ENCODE data around the gene MCMBP. TPM values are rescaled to one million over a fixed set of nuclear protein-coding genes. Genes with fewer than 3 reads are reported as not detected.
A peak's percentile ranks its signal among the peaks of the same experiment; 100 is the strongest.
"Not testable (repeated sequence)": the region's sequence is repeated elsewhere in the genome, so short reads cannot be mapped to it uniquely, and the experiment has no call there.

Gene MCMBP
- total and polyA plus RNA-seq, 5 experiments from 2014 or later = 44.6 to 58.2 (median 50.9) TPM

- DNase-seq, H3K9me3 Mint-ChIP-seq, ATAC-seq, H3K27me3 Mint-ChIP-seq, POLR2A ChIA-PET: not testable (repeated sequence)
- H3K4me3 Mint-ChIP-seq = peak overlapping the region in 7 of 10 donors; percentile 6 to 57 (median 38)
- H3K27ac Mint-ChIP-seq = peak overlapping the region in 1 of 10 donors; percentile 43
- H3K36me3 Mint-ChIP-seq = peaks cover 4 to 10% (median 9%) of the 10 kb centered on the region in 3 donors
- H3K4me1 Mint-ChIP-seq = peaks cover 24 to 71% (median 61%) of the 10 kb centered on the region in 4 donors
Measured at GRCh38 chr10:119869398-119869797, 3.2 kb downstream of the MCMBP start.

GRCh38 chr10:119867317-119867716 is 5.3 kb downstream of the MCMBP start:
- peaks cover 0 to 16% (median 7%) of the 10 kb centered on the region in 9 donors for H3K9me3 Mint-ChIP-seq
- H3K36me3 Mint-ChIP-seq = peaks cover 11 to 14% (median 12%) of the 10 kb centered on the region in 3 donors
- H3K4me1 Mint-ChIP-seq = peaks cover 20 to 71% (median 62%) of the 10 kb centered on the region in 4 donors
- DNase-seq (no peak), ATAC-seq (no peak)
- H3K27ac Mint-ChIP-seq = peak overlapping the region in 1 of 10 donors; percentile 51
- peak overlapping the region in 1 of 10 donors; percentile 37 for H3K4me3 Mint-ChIP-seq
- no peaks in the 10 kb centered on the region for H3K27me3 Mint-ChIP-seq
- POLR2A ChIA-PET = interaction anchor here (1.0 kb wide), 1 partner anchor 142 kb away, joined by 3 read pairs; the partner anchor contains the start of gene INPP5F

GRCh38 chr10:119865699-119866240 is 6.9 kb downstream of the MCMBP start:
- Mint-ChIP-seq H3K36me3 (peaks cover 11 to 14% (median 12%) of the 10 kb centered on the region in 3 donors), H3K27me3 (no peaks in the 10 kb centered on the region), H3K4me3 (no peak overlapping the region), H3K9me3 (peaks cover 0 to 16% (median 7%) of the 10 kb centered on the region in 9 donors), H3K4me1 (peaks cover 17 to 71% (median 66%) of the 10 kb centered on the region in 4 donors), H3K27ac (peak overlapping the region in 2 of 10 donors; percentile 38 to 65)
- ATAC-seq (no peak), DNase-seq (no peak)
- POLR2A ChIA-PET = no interaction called here

- no peak overlapping the region for H3K4me3 Mint-ChIP-seq
- ATAC-seq (no peak), DNase-seq (no peak)
- peaks cover 0 to 16% (median 7%) of the 10 kb centered on the region in 9 donors for H3K9me3 Mint-ChIP-seq
- peak overlapping the region in 5 of 10 donors; percentile 16 to 83 (median 57) for H3K27ac Mint-ChIP-seq
- peaks cover 11 to 16% (median 14%) of the 10 kb centered on the region in 3 donors for H3K36me3 Mint-ChIP-seq
- POLR2A ChIA-PET = interaction anchor here (1.3 kb wide), 1 partner anchor 9 kb away, joined by 5 read pairs; the partner anchor contains the start of gene MCMBP
- H3K4me1 Mint-ChIP-seq = peaks cover 21 to 70% (median 67%) of the 10 kb centered on the region in 4 donors
- no peaks in the 10 kb centered on the region for H3K27me3 Mint-ChIP-seq
Measured at GRCh38 chr10:119863951-119864565, 8.6 kb downstream of the MCMBP start.

GRCh38 chr10:119862524-119862923 is 10.1 kb downstream of the MCMBP start:
- POLR2A ChIA-PET = interaction anchor here (0.9 kb wide), 1 partner anchor 10 kb away, joined by 3 read pairs; the partner anchor contains the start of gene MCMBP
- peaks cover 0 to 16% (median 7%) of the 10 kb centered on the region in 9 donors for H3K9me3 Mint-ChIP-seq

GRCh38 chr10:119860866-119861607 is 11.6 kb downstream of the MCMBP start:
- peaks cover 13 to 49% (median 45%) of the 10 kb centered on the region in 4 donors for H3K4me1 Mint-ChIP-seq

More at GRCh38 chr10:119862524-119862923, 10.1 kb downstream of the MCMBP start:
- Mint-ChIP-seq H3K27me3 (no peaks in the 10 kb centered on the region), H3K27ac (peak overlapping the region in 1 of 10 donors; percentile 37), H3K36me3 (peaks cover 11 to 26% (median 14%) of the 10 kb centered on the region in 3 donors), H3K4me3 (no peak overlapping the region), H3K4me1 (peaks cover 17 to 56% (median 54%) of the 10 kb centered on the region in 4 donors)
- DNase-seq = no peak
- no peak for ATAC-seq

GRCh38 chr10:119859420-119860258 is 13.0 kb downstream of the MCMBP start:
- Mint-ChIP-seq H3K4me1 (peaks cover 14 to 35% (median 35%) of the 10 kb centered on the region in 4 donors), H3K27ac (peak overlapping the region in 7 of 10 donors; percentile 14 to 81 (median 54)), H3K4me3 (no peak overlapping the region), H3K36me3 (peaks cover 9 to 40% (median 14%) of the 10 kb centered on the region in 3 donors), H3K27me3 (no peaks in the 10 kb centered on the region), H3K9me3 (peaks cover 0 to 11% (median 5%) of the 10 kb centered on the region in 9 donors)
- ATAC-seq = peak; percentile 65 to 66
- POLR2A ChIA-PET = interaction anchor here (1.0 to 1.5 kb wide), 2 partner anchors 13 to 134 kb away, joined by 4 to 5 read pairs; partner anchors contain the start of genes INPP5F and MCMBP
- peak in 3 of 10 donors; percentile 44 to 59 (median 54) for DNase-seq

More at GRCh38 chr10:119860866-119861607, 11.6 kb downstream of the MCMBP start:
- no peaks in the 10 kb centered on the region for H3K27me3 Mint-ChIP-seq
- H3K4me3 Mint-ChIP-seq = no peak overlapping the region
- no peak for DNase-seq
- peaks cover 0 to 16% (median 7%) of the 10 kb centered on the region in 9 donors for H3K9me3 Mint-ChIP-seq
- no peak for ATAC-seq
- H3K36me3 Mint-ChIP-seq = peaks cover 11 to 34% (median 17%) of the 10 kb centered on the region in 3 donors
- POLR2A ChIA-PET = interaction anchor here (1.5 kb wide), 1 partner anchor 12 kb away, joined by 5 read pairs; the partner anchor contains the start of gene MCMBP
- peak overlapping the region in 6 of 10 donors; percentile 10 to 45 (median 26) for H3K27ac Mint-ChIP-seq

GRCh38 chr10:119858063-119858462 is 14.6 kb downstream of the MCMBP start:
- POLR2A ChIA-PET = interaction anchor here (0.9 kb wide), 1 partner anchor 15 kb away, joined by 4 read pairs; the partner anchor contains the start of gene MCMBP

GRCh38 chr10:119853574-119853973 is 19.1 kb downstream of the MCMBP start:
- ATAC-seq = no peak
- Mint-ChIP-seq H3K27ac (peak overlapping the region in 1 of 10 donors; percentile 74), H3K4me3 (no peak overlapping the region), H3K4me1 (peaks cover 0 to 4% (median 0%) of the 10 kb centered on the region in 4 donors), H3K27me3 (no peaks in the 10 kb centered on the region), H3K36me3 (peaks cover 0 to 78% (median 24%) of the 10 kb centered on the region in 3 donors), H3K9me3 (no peaks in the 10 kb centered on the region)
- DNase-seq = no peak
- POLR2A ChIA-PET = interaction anchor here (0.7 kb wide), 2 partner anchors 8 to 170 kb away, joined by 3 read pairs; no protein-coding TSS in a partner anchor

More at GRCh38 chr10:119858063-119858462, 14.6 kb downstream of the MCMBP start:
- no peaks in the 10 kb centered on the region for H3K9me3 Mint-ChIP-seq
- DNase-seq (no peak), ATAC-seq (no peak)
- peaks cover 12 to 31% (median 28%) of the 10 kb centered on the region in 4 donors for H3K4me1 Mint-ChIP-seq
- H3K4me3 Mint-ChIP-seq = no peak overlapping the region
- no peaks in the 10 kb centered on the region for H3K27me3 Mint-ChIP-seq
- peaks cover 0 to 48% (median 11%) of the 10 kb centered on the region in 3 donors for H3K36me3 Mint-ChIP-seq
- no peak overlapping the region for H3K27ac Mint-ChIP-seq

- POLR2A ChIA-PET = no interaction called here
- H3K27ac Mint-ChIP-seq = peak overlapping the region in 1 of 10 donors; percentile 29
- H3K36me3 Mint-ChIP-seq = peaks cover 0 to 81% (median 24%) of the 10 kb centered on the region in 3 donors
- peaks cover 0 to 4% (median 0%) of the 10 kb centered on the region in 4 donors for H3K4me1 Mint-ChIP-seq
- ATAC-seq (no peak), DNase-seq (no peak)
- no peaks in the 10 kb centered on the region for H3K27me3 Mint-ChIP-seq
- no peaks in the 10 kb centered on the region for H3K9me3 Mint-ChIP-seq
- no peak overlapping the region for H3K4me3 Mint-ChIP-seq
Measured at GRCh38 chr10:119852822-119853221, 19.8 kb downstream of the MCMBP start.

- POLR2A ChIA-PET = no interaction called here
- Mint-ChIP-seq H3K9me3 (no peaks in the 10 kb centered on the region), H3K36me3 (peaks cover 2 to 83% (median 27%) of the 10 kb centered on the region in 3 donors), H3K4me3 (no peak overlapping the region), H3K27ac (peak overlapping the region in 2 of 10 donors; percentile 29 to 31), H3K27me3 (no peaks in the 10 kb centered on the region), H3K4me1 (peaks cover 0 to 4% (median 0%) of the 10 kb centered on the region in 4 donors)
- DNase-seq = no peak
- ATAC-seq = no peak
Measured at GRCh38 chr10:119852277-119852676, 20.4 kb downstream of the MCMBP start.

All from naive thymus-derived CD8-positive, alpha-beta T cell (primary cell).